HepG2 (cell line): ENCODE measurements around the gene TEX9. TPM values are rescaled to one million over a fixed set of nuclear protein-coding genes. Genes with fewer than 3 reads are reported as not detected.

Experiments
- ATAC-seq: fragments of 200-7000 bp; cut with Tn5 transposase; 3 replicates; pipeline ENCODE4 v1.9.1; 2020; ENCODE audit warnings: mild to moderate bottlenecking, moderate library complexity
- BruUV-seq: library from RNA; stranded (reverse); fragments of 400-500 nt; replicated peaks from 2 replicates; lab custom pipeline; 2021; lab: Mats Ljungman, UMichigan
- CTCF ChIA-PET: fragments of 300-600 bp; formaldehyde crosslinking; extraction: SDS; loops from one replicate; lab custom pipeline; 2021; ENCODE audit warnings: low total read pairs, inconsistent platforms, low intra/inter-chr PET ratio; lab: Yijun Ruan, JAX
- POLR2A ChIA-PET: fragments of 350-600 bp; sonication (Branson Sonifier 250); formaldehyde crosslinking; loops from one replicate; lab custom pipeline; 2020; ENCODE audit warnings: antibody characterized with exemption, inconsistent platforms; lab: Yijun Ruan, JAX
- DNase-seq: peaks from one replicate; pipeline ENCODE4 v3.0.0-alpha.2; 2015; ENCODE audit warnings: low spot score
- FAIRE-seq: peaks from 3 replicates; lab custom pipeline; 2011; peaks lifted over from hg19 to GRCh38; lab: Jason Lieb, UNC
- H2AFZ ChIP-seq: one replicate; pipeline ENCODE4 v1.6.1; 2011; ENCODE audit warnings: low read length, inconsistent platforms
- H3K27ac ChIP-seq: fragments of 300-600 bp; 3 replicates; pipeline ENCODE4 v1.8.0; 2011; ENCODE audit warnings: mixed run types, mild to moderate bottlenecking, mixed read lengths, low read length, inconsistent platforms; ENCODE audit not compliant: insufficient read depth; ENCODE audit errors: extremely low read length
- H3K27me3 ChIP-seq, 2 experiments: fragments of 200-600 bp in 1 of 2; 2 replicates in 1 of 2; 3 replicates in 1 of 2; pipeline versions ENCODE4 v1.6.0 to v1.8.0; 2011; ENCODE audit warnings: low read length in 2 of 2, mild to moderate bottlenecking in 2 of 2, moderate library complexity in 2 of 2, inconsistent platforms in 1 of 2; ENCODE audit not compliant: insufficient read depth in 2 of 2, control insufficient read depth in 1 of 2
- H3K36me3 ChIP-seq, 2 experiments: fragments of 200-600 bp in 1 of 2; replicated peaks in 1 of 2; 2 replicates in 1 of 2; 3 replicates in 1 of 2; pipeline versions ENCODE4 v1.5.1 to v1.8.0; 2011; ENCODE audit warnings: low read length in 2 of 2, inconsistent platforms in 1 of 2; ENCODE audit not compliant: insufficient read depth in 2 of 2, control insufficient read depth in 1 of 2
- H3K4me1 ChIP-seq: 2 replicates; pipeline ENCODE4 v1.5.1; 2012; ENCODE audit warnings: low read length, inconsistent platforms; ENCODE audit not compliant: insufficient read depth
- H3K4me2 ChIP-seq: 2 replicates; pipeline ENCODE4 v1.6.0; 2011; ENCODE audit warnings: low read depth, low read length, inconsistent platforms
- H3K4me3 ChIP-seq, 3 experiments: fragments of 200-600 bp in 1 of 3; sonication (generic), shearing (Covaris generic) in 1 of 3; replicated peaks in 1 of 3; 2 replicates each; pipeline ENCODE4 v1.5.1; 2011 to 2016; ENCODE audit warnings: low read length in 3 of 3, inconsistent platforms in 2 of 3, low read depth in 2 of 3, mild to moderate bottlenecking in 2 of 3, control low read depth in 1 of 3, mixed read lengths in 1 of 3; ENCODE audit not compliant: insufficient read depth in 1 of 3
- H3K79me2 ChIP-seq: one replicate; pipeline ENCODE4 v1.6.1; 2011; ENCODE audit warnings: low read length, inconsistent platforms; ENCODE audit not compliant: insufficient read depth
- H3K9ac ChIP-seq: 2 replicates; pipeline ENCODE4 v1.6.0; 2011; ENCODE audit warnings: mild to moderate bottlenecking, low read depth, low read length, inconsistent platforms; ENCODE audit not compliant: insufficient read depth
- H3K9me3 ChIP-seq: 2 replicates; pipeline ENCODE4 v1.5.1; 2012; ENCODE audit warnings: mild to moderate bottlenecking, low read length
- H4K20me1 ChIP-seq: 2 replicates; pipeline ENCODE4 v1.6.0; 2011; ENCODE audit warnings: inconsistent platforms, mild to moderate bottlenecking, low read length, moderate library complexity; ENCODE audit not compliant: insufficient read depth
- HNRNPLL ChIP-seq: fragments of 200-400 bp; formaldehyde crosslinking; IDR thresholded peaks from 2 replicates; pipeline ENCODE4 v1.6.1; 2017; ENCODE audit warnings: mild to moderate bottlenecking, low read depth, low read length; ENCODE audit not compliant: poor library complexity, severe bottlenecking
- NR1H2 ChIP-seq: sonication (generic); formaldehyde crosslinking; IDR thresholded peaks from 2 replicates; pipeline ENCODE4 v1.8.1; 2022; ENCODE audit warnings: low read depth, missing genetic modification reagents, borderline replicate concordance
- SAP130 ChIP-seq: IDR thresholded peaks from 2 replicates; pipeline ENCODE4 v1.6.1; 2016; ENCODE audit warnings: low read depth
- SMARCE1 ChIP-seq: fragments of 450-650 bp; IDR thresholded peaks from 2 replicates; pipeline ENCODE4 v1.6.1; 2017; ENCODE audit warnings: borderline replicate concordance
- TCF7 ChIP-seq: sonication (generic); IDR thresholded peaks from 2 replicates; pipeline ENCODE4 v1.6.1; 2016; ENCODE audit warnings: antibody characterized with exemption, low read depth
- ZBTB7B ChIP-seq: sonication (generic); formaldehyde crosslinking; IDR thresholded peaks from 2 replicates; pipeline ENCODE4 v1.4.0; 2020; ENCODE audit warnings: missing genetic modification reagents
- ZFAT ChIP-seq: sonication (generic); formaldehyde crosslinking; conservative IDR thresholded peaks from 2 replicates; pipeline ENCODE4 v1.8.1; 2023; ENCODE audit warnings: missing genetic modification reagents, inconsistent platforms
- ZNF180 ChIP-seq: sonication (generic); formaldehyde crosslinking; IDR thresholded peaks from 2 replicates; pipeline ENCODE4 v1.4.0; 2020; ENCODE audit warnings: low read depth, missing genetic modification reagents, borderline replicate concordance
- ZNF615 ChIP-seq: sonication (generic); formaldehyde crosslinking; IDR thresholded peaks from 2 replicates; pipeline ENCODE4 v1.5.0; 2020; ENCODE audit warnings: mild to moderate bottlenecking, missing genetic modification reagents, borderline replicate concordance
- WGBS: methylation state at CpG from one replicate; pipeline ENCODE4 v1.1.6; 2017; ENCODE audit warnings: low lambda C conversion rate; 5-methylcytosine and 5-hydroxymethylcytosine counted together
- in situ Hi-C: cut with HindIII; loops from 2 replicates; pipeline ENCODE4 v1.10.0; 2017; ENCODE audit warnings: low pct_unique_long_range_greater_than_20kb; ENCODE audit not compliant: extremely low pct_ligation_motif_present
- intact Hi-C: fragments of 100-400 bp; cut with micrococcal nuclease; formaldehyde crosslinking; loops from one replicate; pipeline ENCODE4 v1.10.0; 2022; ENCODE audit not compliant: unreplicated experiment
- polyA plus RNA-seq, 8 experiments: library from polyadenylated mRNA; depleted of rRNA in 3 of 8; stranded (reverse) in 7 of 8; unstranded in 1 of 8; fragments of >200 nt; fragmentation: Illumina TruSeq in 4 of 8; extraction: Trizol in 4 of 8; gene quantifications; 2 replicates each; pipeline versions ENCODE4 v1.2.1 to v1.2.3, GENCODE V29; 2011 to 2016; ENCODE audit warnings: low read depth in 4 of 8, missing spikeins in 1 of 8, mixed read lengths in 1 of 8; ENCODE audit not compliant: insufficient read depth in 1 of 8
- total RNA-seq, 5 experiments: library from RNA; depleted of rRNA; stranded (reverse); fragments of >200 nt; fragmentation: Illumina TruSeq; extraction: Trizol; gene quantifications; 2 replicates each; pipeline ENCODE4 v1.2.3, GENCODE V29; 2016; ENCODE audit warnings: low read depth in 1 of 5
- TF ChIP-seq, protein P1 (sequence below): IDR thresholded peaks from 2 replicates; pipeline ENCODE4 v1.6.1; 2012; ENCODE audit warnings: low read depth, low read length, improper control_type of control experiment
- TF ChIP-seq, protein P2 (sequence below): IDR thresholded peaks from 2 replicates; pipeline ENCODE4 v1.6.1; 2016; ENCODE audit warnings: low read depth, borderline replicate concordance

Gene TEX9
- total and polyA plus RNA-seq, 2 of the 13 experiments (the other 11 are each of a cell fraction or from before 2014, with no cell fraction given), result 0.82 to 6.9 TPM

DNA sequence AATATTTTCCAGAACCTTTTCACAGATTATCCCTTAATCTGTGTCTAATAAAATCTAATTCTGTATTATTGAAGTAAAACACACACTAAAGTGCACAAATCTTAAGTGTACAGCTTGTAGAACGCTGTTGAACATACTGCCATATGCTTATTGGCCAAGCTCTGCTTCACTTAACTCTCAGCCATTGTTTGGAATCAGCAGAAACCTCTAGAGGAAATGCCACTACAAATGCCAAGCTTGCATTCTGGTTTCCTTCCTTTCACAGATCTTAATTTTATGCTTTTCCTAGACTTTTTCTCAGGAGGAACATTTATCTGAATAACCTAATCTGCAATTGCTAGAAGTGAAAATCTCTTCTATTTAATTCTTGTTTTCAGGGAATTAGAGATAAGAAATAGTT lies 89.6 kb downstream of the TEX9 start:
- H3K4me2 ChIP-seq, result no peak overlapping the region
- no peaks in the 10 kb centered on the region for H3K9me3 ChIP-seq
- no peak overlapping the region for H3K4me3 ChIP-seq
- no peak for DNase-seq
- peaks cover 11% of the 10 kb centered on the region; the same call in 1 of the 2 replicates for H3K4me1 ChIP-seq
- no peaks in the 10 kb centered on the region for H4K20me1 ChIP-seq
- no peak for FAIRE-seq
- no peak overlapping the region for H2AFZ ChIP-seq
- WGBS, result 85% methylated on average over 1 of the region's 1 CpG
- H3K27me3 ChIP-seq, result no peaks in the 10 kb centered on the region
- ATAC-seq, result no peak
- POLR2A ChIA-PET, result no interaction called here
- no TSS peak for BruUV-seq
- CTCF ChIA-PET, result no interaction called here
- H3K9ac ChIP-seq, result no peak overlapping the region
- intact Hi-C loops (no loop called here), in situ Hi-C loops (no loop called here)
- TF ChIP-seq, protein P1, sequence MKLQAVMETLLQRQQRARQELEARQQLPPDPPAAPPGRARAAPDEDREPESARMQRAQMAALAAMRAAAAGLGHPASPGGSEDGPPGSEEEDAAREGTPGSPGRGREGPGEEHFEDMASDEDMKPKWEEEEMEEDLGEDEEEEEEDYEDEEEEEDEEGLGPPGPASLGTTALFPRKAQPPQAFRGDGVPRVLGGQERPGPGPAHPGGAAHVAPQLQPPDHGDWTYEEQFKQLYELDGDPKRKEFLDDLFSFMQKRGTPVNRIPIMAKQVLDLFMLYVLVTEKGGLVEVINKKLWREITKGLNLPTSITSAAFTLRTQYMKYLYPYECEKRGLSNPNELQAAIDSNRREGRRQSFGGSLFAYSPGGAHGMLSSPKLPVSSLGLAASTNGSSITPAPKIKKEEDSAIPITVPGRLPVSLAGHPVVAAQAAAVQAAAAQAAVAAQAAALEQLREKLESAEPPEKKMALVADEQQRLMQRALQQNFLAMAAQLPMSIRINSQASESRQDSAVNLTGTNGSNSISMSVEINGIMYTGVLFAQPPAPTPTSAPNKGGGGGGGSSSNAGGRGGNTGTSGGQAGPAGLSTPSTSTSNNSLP, result no peak
- no peak for TF ChIP-seq HNRNPLL
- TF ChIP-seq ZBTB7B (CRISPR knock-in tag), result no peak
- TF ChIP-seq, protein P2, sequence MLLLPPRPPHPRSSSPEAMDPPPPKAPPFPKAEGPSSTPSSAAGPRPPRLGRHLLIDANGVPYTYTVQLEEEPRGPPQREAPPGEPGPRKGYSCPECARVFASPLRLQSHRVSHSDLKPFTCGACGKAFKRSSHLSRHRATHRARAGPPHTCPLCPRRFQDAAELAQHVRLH (CRISPR knock-in tag), result no peak
- no peak for TF ChIP-seq SAP130 (CRISPR knock-in tag)
- no peak for TF ChIP-seq TCF7
- no peak for TF ChIP-seq ZNF180
- TF ChIP-seq SMARCE1, result no peak
- no peak for TF ChIP-seq NR1H2
- no peak for TF ChIP-seq ZFAT
- TF ChIP-seq ZNF615 (CRISPR knock-in tag), result no peak
- no peak overlapping the region for H3K27ac ChIP-seq
- H3K79me2 ChIP-seq, result no peaks in the 10 kb centered on the region
- no peaks in the 10 kb centered on the region for H3K36me3 ChIP-seq
